HG02885 (cell line): ENCODE data around the gene LDLRAD3.

Source experiments
- ATAC-seq: cut with Tn5 transposase; IDR thresholded peaks from one replicate; pipeline ENCODE4 v1.9.1; 2021; ENCODE audit warnings: mild to moderate bottlenecking; ENCODE audit not compliant: unreplicated experiment, poor library complexity

Gene LDLRAD3

DNA sequence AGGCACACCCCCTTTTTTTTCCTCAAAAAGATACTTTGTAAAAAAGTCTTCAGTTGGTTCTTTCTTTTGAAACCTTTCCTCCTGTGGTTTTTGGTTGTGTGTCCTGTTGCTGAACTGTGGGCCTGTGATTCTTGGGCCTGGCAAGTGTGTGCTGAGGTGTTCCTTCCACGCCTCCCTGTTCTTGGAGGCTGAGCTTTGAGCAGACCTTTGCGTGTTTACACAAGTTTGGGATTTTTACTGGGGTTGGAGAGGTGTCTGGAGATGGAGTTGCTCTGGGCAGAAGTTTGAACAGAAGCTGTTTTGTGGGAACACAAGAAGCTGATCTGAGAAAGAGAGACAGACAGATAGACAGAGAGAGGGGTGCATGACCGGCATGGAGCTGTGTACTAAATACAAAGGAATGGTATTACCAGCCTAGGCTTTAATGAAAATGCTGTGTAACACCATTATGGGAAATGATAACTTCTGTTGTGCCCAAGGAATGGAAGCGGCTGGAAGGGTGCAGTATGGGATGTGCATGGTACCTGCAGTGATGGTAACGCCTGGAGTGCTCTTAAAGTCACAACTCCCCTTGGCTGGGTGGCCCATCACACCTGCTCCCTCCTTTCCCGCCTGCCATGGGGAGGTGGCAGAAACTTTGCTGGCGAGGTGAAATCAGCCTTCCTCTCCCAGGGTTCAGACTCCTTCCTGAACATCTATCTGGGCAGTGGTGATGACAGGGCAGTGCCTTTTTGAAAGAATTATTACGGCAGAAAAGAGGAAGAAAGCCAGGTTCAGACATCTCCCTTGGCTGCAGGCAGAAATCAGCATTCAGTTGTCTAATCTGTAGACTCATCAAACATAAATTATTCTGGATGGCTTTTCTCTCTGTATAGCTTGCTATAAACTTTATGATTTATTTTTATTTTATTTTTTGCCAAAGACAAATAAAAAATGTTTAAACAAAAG, 70.4 kb downstream of the LDLRAD3 start:
- no peak for ATAC-seq

DNA sequence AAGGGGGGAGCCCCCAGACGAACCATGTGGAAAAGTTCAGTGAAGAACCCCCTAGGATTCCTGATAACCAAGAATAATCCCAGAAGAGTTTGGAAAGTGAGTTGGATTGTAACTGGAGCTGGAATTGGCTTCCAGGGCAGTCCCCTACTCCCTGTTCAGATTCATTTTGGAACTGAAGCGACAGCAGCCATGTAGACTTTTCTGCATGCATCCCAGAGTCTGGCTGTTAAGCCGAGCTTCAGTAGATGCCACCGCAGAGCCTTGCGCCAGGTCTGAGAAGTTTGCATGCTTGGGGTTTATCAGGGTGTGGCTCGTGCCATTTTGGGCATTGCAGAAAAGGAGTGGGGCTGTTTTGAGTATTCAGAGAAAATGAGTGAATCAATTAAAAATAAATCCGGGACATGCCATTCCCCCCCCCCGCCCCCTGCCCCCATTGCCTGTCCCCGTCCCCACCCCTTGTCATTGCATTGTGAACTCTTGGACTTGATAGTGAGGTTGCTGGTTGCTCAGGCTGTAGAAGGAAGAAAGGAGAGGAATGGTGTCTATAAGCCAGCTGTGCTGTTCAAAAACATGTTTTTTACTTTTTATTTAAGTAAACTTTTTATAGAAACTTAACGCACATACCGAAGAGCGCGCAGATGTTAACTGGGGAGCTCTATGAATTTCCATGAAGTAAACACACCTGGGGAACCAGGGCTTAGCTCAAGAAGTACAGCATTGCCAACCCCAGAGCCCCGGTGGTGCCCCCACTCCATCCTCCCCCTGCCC, 71.2 kb downstream of the LDLRAD3 start:
- no peak for ATAC-seq

DNA sequence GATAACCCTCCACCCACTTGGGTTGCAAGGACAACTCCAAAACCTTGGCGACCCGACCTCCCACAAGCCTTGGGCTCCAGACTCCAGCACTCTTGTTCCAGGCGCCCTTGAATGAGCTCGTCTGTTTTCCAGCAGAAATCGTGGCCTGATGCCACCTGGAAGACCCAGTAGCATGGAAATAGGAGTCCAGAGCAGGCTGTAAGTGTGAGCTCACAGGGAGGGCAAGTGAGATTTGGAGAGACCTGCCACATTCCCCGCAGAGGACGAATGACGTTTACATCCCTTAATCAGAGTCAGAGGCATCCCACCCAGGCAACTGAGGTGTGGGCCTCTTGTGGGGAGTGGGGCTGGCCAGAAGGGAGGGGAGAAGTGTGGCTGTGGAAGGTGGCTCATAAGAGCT, 71.9 kb downstream of the LDLRAD3 start:
- no peak for ATAC-seq

DNA sequence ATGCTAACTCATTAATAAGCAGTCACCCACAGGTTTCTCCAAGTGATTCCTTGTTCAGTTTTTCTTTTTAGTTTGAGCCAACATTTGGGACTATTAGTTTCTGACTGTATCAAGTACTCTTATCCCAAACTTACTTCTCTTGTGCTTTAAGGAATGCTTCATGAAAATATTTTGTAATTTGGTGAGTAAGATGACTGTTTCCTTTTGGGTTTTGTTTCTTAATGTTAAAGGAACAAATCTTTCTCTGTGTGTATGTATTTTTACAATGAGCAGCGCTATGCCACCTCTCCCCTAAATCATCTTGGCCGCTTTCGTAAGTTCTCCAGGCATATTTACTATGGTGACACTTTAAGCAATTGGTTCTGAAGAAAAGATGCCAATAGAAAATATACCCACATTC, 72.4 kb downstream of the LDLRAD3 start:
- no peak for ATAC-seq

DNA sequence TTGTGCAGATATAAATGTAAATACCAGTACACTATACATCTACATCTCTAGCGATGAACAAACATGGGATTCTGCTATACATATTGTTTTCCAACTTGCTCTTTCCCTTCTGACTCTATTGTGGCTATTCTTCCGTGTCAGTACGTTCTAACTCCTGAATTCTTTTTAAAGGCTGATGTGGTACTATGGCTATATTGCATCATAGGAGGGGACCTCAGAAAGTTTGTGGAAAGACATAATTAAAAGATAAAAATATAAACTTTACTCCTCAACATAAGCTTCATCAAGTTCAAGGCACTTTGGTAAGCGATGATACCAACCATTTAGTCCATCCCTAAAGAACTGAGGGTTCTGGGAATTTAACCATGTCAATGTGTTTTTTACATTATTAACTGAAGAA, 72.8 kb downstream of the LDLRAD3 start:
- ATAC-seq, result no peak

DNA sequence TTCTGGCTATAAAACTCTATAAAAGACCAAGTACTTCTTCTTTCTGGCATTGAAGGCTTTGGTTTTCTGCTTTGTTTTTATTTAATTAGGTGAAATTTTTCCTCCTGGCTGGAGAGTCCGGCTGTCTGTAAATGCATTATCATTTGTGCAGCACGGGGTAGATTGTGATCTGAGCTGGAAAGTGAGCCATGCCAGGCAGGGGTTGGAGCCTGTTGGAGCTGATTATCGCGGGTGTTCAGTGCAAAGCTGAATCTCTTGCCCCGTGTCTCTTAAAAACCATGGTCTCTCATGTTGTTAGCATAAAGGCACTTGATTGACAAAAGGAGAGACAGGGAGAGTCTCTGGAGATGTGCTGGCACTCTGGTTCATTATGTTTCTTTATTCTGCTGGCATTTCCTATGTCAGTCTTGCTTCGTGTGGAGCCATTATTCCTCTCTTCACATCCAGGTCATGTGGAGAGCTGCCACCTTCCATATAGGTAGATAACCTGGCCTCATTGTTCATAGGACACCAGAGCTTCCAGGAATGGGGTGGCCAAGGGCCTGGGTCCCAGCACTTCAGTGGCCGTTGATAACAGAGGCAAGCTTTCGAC, 75.2 kb downstream of the LDLRAD3 start:
- no peak for ATAC-seq

- ATAC-seq, result no peak
Observed at GRCh38 chr11:36019722-36020121, 75.9 kb downstream of the LDLRAD3 start.

DNA sequence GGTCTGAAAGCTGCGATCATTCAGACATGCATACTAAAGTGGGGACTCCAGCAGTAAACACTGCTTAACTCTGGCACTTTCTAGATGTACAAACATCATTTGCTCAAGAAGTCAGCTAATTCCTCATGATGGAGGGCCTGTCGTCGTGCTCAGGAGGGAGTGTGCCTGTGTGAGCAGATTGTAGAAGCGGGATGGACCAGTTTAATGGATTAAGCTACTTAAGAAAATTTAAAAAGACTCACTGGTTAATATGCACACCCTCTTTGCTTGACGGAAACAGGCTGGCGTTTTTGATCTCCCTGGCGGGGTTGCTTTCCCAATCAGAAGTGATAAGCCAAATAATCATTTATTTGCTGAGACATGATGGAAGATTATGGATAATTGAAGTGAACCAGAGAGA, 79.0 kb downstream of the LDLRAD3 start:
- no peak for ATAC-seq

DNA sequence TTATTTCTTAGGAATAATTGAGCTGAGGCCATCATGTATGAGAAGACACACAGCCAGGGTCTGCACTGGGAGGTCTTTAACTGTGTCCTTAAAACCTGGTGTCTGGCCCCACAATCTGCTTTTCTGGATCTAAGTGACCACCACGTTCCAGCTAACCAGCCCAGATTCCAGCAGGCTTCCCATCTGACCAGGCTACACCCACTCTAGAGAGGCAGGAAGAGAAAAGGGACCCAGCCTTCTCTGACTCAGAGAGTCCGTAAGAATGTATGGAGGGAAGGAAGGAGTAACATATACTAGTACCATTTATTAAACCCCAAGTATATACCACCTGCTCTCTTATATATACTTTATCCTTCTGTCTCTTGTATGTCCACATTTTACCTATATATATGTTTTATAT, 80.1 kb downstream of the LDLRAD3 start:
- no peak for ATAC-seq

DNA sequence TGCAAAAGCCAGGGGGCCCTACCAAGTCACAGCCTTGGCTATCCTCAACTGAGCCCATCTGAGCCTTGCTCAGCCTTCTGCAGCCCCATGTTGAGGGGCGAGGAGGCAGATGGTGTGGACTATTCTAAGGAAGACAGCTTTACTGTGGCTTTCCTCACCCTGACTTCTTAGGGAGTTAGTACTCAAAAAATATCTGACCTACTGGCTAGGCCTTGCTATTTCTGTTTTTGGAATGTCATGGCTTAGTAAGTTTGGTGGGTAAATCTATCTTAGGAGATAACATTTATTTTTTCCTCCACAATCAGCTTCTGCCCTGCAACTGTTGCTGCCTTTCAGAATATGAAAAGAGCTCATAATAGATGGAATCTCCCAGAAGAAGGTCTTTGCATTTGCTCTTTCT, 80.9 kb downstream of the LDLRAD3 start:
- ATAC-seq, result no peak

GRCh38 chr11:36026315-36026968, 82.6 kb downstream of the LDLRAD3 start:
- ATAC-seq, result no peak

DNA sequence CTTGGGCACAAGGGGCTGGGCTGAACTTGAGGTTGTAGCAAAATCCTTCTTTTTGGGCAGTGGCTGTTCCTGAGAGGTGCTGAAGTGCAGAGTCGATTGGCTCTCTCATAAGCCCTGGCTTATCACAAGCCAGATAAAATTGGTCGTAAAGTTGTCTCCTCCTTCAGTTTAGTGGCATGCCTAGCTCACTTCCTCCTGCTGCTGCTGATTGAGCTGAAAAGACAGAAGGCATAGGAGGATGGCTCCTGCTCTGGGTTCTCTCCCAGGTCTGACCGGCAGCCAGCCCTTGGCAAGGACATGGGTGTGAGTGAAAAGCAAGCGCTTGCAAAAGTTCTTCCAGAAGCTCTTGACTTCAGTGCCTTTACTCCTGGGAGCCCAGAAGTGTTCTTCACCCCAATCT, 83.9 kb downstream of the LDLRAD3 start:
- ATAC-seq, result no peak

DNA sequence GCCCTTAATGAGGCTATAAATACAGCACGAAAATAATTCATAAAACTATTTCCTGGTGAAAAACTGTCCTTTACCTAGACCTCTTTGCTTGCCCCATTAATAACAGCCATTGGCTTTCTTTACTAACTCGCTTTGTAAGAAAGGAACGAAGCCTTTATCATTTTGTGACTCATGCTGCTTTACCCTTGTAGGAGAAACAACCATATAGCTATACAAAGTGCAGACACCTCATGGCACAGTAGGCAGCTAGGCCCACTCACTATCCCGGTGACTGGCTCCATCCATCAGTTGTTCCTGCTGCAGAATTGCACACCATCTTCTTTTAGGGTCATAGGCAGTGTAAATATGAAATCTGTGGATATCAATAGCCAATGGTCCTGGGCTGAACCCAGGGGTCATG, 85.8 kb downstream of the LDLRAD3 start:
- no peak for ATAC-seq

DNA sequence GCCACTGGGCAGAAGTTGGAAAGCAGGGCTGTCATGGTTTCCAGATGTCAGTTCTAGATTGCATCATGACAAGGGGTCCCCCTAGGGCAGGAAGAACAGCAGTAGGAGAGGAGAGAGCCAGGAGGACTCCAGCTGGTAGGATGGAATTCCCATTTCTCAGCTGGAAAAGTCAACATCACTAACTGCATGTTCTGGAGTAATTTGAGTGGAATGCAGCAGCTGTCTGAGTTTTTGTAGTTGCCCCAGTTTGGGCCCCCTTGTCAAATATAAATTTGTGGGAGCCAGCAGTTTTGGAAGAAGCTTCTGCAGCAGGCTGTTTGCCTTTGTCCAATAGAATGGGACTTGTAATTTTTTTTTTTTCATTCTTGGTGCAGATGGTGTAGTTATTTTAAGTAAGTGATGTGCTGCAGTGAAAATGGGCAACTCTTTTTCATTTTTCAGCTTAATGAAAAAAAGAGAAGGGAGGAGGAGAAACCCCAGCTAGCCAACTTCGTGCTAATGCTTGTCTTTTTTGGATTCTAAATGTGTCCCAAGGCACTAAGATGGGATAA, 86.9 kb downstream of the LDLRAD3 start:
- ATAC-seq, result no peak

DNA sequence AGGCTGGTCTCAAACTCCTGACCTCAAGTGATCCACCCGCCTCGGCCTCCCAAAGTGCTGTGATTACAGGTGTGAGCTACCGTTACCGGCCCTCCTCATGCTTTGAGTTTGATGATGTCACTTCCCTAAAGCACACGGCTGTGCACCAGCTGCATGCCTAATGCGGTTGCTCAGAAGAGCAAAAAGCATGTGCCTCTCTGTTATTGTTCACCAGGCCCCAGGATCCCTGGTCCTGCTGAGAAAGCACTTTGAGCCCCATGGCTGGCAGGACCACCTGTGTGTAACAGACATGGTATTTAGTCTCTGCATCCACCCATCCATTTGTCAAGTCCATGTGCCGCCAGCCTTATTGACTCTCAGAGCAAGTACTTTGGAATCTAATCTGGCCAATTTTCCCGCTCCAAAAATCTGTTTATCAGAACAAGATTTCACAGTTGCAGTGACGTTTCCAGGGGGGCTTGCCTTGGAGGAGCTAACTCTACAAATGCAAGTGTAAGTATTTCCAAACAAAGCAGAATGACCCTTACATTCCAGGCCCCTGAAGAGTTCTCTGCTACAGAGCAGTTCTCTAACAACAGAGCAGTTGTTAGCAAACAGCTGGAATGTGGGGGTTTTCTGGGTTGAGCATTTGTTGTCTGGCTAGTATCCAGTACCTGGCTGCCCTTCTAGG, 89.4 kb downstream of the LDLRAD3 start:
- no peak for ATAC-seq

DNA sequence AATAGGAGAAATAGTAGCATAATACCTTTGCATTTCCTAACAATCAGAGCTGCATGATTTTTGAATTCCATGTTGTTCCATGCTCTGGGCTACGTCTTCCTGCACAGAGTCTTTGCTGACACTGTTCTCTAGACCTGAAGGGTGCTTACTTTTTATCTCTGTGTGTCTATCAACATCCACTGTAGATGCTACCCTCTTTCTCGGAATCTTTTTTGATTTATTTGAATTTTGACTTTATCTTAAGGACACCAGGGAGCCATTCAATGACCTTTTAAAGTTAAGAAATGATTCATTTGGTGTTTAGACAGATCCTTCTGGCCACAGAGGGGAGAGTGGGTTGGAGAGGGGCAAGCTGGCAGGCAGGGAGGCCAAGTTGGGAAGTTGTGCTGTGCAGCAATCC, 90.1 kb downstream of the LDLRAD3 start:
- no peak for ATAC-seq

DNA sequence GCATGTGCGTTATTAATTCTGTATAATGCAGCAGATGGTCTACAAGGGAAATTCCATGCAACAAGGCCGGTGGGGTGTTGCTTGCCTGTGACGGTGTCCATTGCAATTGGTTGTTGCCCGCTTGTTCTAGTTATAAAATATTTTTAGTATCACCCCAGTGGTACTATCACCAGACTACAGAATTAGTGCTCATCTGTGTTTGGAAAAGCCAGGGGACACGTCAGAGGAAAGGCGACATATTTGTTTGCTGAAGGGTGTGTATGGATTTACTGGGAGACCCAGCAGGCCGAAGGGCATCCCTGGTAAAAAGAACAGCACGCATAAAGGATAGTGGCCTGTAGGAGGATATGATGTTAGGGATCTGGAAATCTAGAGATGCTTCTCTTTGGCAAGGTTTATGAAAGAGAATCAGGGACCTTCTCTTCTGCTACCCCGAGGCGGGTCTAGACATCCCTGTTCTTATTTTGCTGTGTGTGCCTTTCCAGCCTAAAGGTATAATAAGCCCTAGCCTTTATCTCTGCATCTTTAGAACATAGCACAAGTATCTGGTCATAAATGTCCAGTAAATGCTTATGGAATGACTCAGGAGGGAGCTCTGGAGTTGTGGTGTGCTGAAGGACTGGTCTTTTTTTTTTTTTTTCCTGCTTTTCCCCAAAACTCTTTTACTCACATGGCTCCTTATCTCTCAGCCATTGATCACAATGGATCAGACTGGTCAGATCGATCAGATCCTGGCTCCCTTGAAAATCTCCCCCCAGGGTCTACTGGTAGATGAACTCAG, 90.9 kb downstream of the LDLRAD3 start:
- no peak for ATAC-seq

DNA sequence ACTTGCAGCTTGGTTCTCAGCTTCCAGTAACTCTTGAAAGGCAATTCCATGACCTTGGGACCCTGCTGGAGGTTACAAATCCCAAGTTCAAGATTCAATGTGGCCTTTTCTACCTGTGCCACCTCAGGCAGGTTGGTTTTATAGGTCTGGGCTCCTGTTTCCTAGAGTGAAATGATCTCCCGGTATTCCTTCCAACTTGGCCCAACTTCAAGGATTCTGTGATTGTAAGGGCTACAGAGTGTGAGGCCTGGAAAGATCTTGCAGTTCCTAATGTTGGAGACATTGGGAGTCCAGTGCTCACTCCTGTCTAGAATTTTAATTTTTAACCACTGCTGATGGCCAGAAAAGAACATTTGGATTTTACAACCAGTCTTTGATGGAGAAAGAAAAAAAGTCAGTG, 91.6 kb downstream of the LDLRAD3 start:
- no peak for ATAC-seq

DNA sequence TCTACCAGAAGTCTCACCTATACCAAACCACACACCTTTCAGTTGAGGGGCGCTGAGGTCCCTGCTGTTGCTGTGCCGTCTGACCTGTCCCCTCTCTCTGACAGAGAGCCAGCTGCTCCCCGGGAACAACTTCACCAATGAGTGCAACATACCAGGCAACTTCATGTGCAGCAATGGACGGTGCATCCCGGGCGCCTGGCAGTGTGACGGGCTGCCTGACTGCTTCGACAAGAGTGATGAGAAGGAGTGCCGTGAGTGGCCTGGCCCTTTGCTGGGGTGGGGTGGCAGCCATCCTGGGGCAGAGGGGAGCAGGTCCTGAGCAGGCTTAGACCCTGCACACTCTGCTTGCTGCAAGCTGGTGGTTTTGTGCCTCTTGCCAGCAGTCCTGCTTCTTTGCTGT, 92.1 kb downstream of the LDLRAD3 start:
- ATAC-seq, result no peak
